Spinal cord (tissue), 10 donors: ENCODE results near the gene AKAP6. TPM values are rescaled to one million over a fixed set of nuclear protein-coding genes. Genes with fewer than 3 reads are reported as not detected.
"Not testable (repeated sequence)": the region's sequence is repeated elsewhere in the genome, so short reads cannot be mapped to it uniquely, and the experiment has no call there.

Experiments used
- DNase-seq, 6 donors: peaks; one replicate each; pipeline versions ENCODE4 v3.0.0 to v3.0.0-alpha.2; 2013 to 2015; ENCODE audit warnings: low spot score in 6 of 6, low read depth in 4 of 6
- H3K27ac ChIP-seq: one replicate; pipeline ENCODE4 v1.5.1; 2013; ENCODE audit warnings: low read depth, low read length, control low read depth
- H3K27me3 ChIP-seq: one replicate; pipeline ENCODE4 v1.6.1; 2013; ENCODE audit warnings: low read length; ENCODE audit not compliant: control insufficient read depth, insufficient read depth
- H3K36me3 ChIP-seq: one replicate; pipeline ENCODE4 v1.6.1; 2013; ENCODE audit warnings: low read length; ENCODE audit not compliant: control insufficient read depth, insufficient read depth
- H3K4me1 ChIP-seq: one replicate; pipeline ENCODE4 v1.6.1; 2013; ENCODE audit warnings: low read length; ENCODE audit not compliant: control insufficient read depth, insufficient read depth
- H3K4me3 ChIP-seq: one replicate; pipeline ENCODE4 v1.5.1; 2013; ENCODE audit warnings: low read depth, low read length, control low read depth
- H3K9me3 ChIP-seq: one replicate; pipeline ENCODE4 v1.6.1; 2013; ENCODE audit warnings: low read length; ENCODE audit not compliant: control insufficient read depth, insufficient read depth
- WGBS: methylation state at CpG from one replicate; pipeline ENCODE4 v1.1.5; 2013; ENCODE audit warnings: missing lambda C conversion rate; ENCODE audit not compliant: insufficient coverage; 5-methylcytosine and 5-hydroxymethylcytosine counted together
- polyA plus RNA-seq, 2 donors: library from polyadenylated mRNA; unstranded; fragments of 120-200 nt; gene quantifications; one replicate each; pipeline ENCODE4 v1.2.1, GENCODE V29; 2013; ENCODE audit not compliant: insufficient read length in 2 of 2
- total RNA-seq, 2 donors: library from RNA; depleted of rRNA in 1 of 2; stranded (reverse); fragments of 120-200 nt in 1 of 2; fragments of >200 nt in 1 of 2; gene quantifications; one replicate each; pipeline versions ENCODE4 v1.2.3 to v1.2.4, GENCODE V29; 2013 to 2014
- donor health status: healthy.

The AKAP6 gene
- total and polyA plus RNA-seq, 4 donors: 42.6 to 126 (median 78.7) TPM

- 86% methylated on average over 1 of the region's 3 CpGs for WGBS
- Histone ChIP-seq H3K27ac (no peak overlapping the region), H3K4me3 (no peak overlapping the region)
Observed at GRCh38 chr14:32443890-32444661, 115.0 kb downstream of the AKAP6 start.

DNA sequence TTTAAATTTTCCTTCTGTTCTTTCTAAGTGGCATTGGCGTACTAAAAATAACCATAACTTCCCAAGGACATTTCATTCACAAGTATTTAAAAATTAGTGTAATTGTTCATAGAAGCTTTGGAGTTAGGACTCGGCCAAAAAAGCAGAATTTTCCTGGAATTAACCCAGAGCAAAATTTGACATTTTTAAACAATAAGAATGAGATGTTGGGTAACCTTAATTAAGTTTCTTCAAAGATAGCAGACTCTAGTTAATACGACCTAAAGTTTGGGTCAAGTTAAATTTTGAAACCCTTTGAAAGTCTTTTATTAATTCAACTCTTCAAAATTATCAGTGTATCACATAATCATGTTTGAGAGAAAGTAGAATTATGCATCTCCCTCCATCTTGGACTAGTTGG lies 118.3 kb downstream of the AKAP6 start:
- WGBS: no CpG with 5 or more reads among the region's 3 CpGs
- Histone ChIP-seq H3K27me3 (no peaks in the 10 kb centered on the region), H3K36me3 (no peaks in the 10 kb centered on the region), H3K4me1 (no peaks in the 10 kb centered on the region), H3K4me3 (no peak overlapping the region), H3K27ac (no peak overlapping the region), H3K9me3 (no peaks in the 10 kb centered on the region)
- no peak for DNase-seq

More at GRCh38 chr14:32443890-32444661, 115.0 kb downstream of the AKAP6 start:
- no peaks in the 10 kb centered on the region for H3K4me1 ChIP-seq
- peaks cover 3% of the 10 kb centered on the region for H3K36me3 ChIP-seq
- peak in 1 of 6 donors; percentile 54 for DNase-seq
- no peaks in the 10 kb centered on the region for H3K27me3 ChIP-seq
- H3K9me3 ChIP-seq: no peaks in the 10 kb centered on the region

GRCh38 chr14:32449648-32450047 lies 120.5 kb downstream of the AKAP6 start:
- Histone ChIP-seq H3K4me3 (no peak overlapping the region), H3K27ac (no peak overlapping the region), H3K36me3 (no peaks in the 10 kb centered on the region), H3K27me3 (no peaks in the 10 kb centered on the region), H3K4me1 (no peaks in the 10 kb centered on the region), H3K9me3 (no peaks in the 10 kb centered on the region)
- DNase-seq: peak in 2 of 6 donors; percentile 40 to 91
- WGBS: 0% methylated on average over 1 of the region's 1 CpG

DNA sequence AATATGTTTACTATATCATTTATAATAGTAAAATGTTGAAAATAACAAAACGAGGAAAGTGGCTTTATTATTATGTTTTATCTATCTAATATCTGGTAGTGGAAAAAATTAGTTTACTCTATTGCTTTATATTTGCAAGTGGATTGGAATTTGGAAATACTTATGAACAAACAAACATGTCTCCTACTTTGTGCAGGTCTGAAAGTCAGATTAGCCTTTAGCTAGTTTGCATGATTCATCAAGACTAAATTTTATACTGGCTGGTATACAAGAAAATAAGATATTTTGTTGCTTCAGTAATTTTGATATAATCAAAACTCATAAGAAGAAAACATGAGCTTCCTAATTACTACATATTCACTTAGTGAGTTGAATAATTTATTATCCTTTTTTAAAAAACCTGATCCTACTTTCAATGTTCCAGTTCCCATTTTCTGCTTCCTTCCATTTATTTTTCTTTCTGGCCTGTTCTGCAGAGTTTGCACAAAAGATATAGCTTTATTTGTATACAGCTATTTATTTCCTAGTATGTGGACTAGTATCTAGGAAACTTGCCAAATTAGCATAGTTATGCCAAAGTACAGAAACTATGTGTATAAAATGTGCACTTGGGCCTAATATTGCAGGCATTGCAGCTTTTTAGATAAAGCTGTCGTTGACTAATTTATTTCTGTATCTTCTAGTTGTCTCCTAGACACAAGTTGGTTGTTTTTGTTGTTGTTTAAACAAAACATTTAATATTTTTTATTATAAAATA lies 122.0 kb downstream of the AKAP6 start:
- DNase-seq: peak in 1 of 6 donors; percentile 63
- no CpG with 5 or more reads among the region's 2 CpGs for WGBS
- H3K9me3 ChIP-seq: no peaks in the 10 kb centered on the region
- no peak overlapping the region for H3K27ac ChIP-seq
- no peak overlapping the region for H3K4me3 ChIP-seq
- no peaks in the 10 kb centered on the region for H3K27me3 ChIP-seq
- no peaks in the 10 kb centered on the region for H3K36me3 ChIP-seq
- H3K4me1 ChIP-seq: no peaks in the 10 kb centered on the region

DNA sequence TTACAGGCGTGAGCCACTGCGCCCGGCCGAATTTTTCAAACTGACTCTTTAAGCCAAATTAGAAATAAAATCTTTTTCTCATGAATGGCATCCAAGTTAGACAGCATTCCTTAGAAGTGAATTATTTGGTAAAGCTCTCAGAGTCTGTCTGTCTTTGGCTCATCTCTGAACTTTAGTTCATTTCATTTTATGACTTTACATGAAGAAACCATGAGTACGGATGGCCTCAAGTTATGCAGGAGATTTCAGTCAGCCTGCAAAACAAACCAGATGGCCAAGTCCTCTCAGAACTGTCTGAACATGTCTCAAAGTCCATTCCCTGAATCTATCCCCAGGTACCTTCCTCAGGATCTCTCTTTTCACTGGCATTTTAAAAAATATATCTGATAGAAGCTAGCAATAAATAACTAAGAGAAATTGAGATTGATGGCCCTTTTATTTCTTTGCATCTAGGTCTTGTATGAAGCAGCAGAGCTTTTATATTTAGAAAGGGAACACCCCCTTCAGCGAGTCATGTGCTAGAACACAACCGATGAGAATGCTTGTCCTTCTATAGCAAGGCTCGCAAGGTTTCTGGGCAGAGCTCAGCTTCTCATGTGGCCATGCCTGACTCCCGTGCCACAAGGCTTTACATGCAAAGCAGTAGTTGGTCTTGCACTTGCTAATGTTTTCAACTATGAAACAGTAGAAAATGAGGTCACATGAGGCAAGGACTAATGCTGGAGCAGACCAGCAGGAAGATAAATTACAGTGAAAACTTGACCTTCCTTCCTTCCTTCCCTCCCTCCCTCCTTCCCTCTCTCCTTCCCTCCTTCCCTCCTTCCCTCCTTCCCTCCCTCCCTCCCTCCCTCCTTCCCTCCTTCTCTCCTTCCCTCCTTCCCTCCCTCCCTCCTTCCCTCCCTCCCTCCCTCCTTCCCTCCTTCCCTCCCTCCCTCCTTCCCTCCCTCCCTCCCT lies 125.0 kb downstream of the AKAP6 start:
- WGBS: 77% methylated on average over 5 of the region's 9 CpGs
- Histone ChIP-seq H3K4me1 (no peaks in the 10 kb centered on the region), H3K4me3 (no peak overlapping the region), H3K27ac (no peak overlapping the region), H3K9me3 (no peaks in the 10 kb centered on the region), H3K27me3 (no peaks in the 10 kb centered on the region), H3K36me3 (no peaks in the 10 kb centered on the region)
- DNase-seq: no peak

DNA sequence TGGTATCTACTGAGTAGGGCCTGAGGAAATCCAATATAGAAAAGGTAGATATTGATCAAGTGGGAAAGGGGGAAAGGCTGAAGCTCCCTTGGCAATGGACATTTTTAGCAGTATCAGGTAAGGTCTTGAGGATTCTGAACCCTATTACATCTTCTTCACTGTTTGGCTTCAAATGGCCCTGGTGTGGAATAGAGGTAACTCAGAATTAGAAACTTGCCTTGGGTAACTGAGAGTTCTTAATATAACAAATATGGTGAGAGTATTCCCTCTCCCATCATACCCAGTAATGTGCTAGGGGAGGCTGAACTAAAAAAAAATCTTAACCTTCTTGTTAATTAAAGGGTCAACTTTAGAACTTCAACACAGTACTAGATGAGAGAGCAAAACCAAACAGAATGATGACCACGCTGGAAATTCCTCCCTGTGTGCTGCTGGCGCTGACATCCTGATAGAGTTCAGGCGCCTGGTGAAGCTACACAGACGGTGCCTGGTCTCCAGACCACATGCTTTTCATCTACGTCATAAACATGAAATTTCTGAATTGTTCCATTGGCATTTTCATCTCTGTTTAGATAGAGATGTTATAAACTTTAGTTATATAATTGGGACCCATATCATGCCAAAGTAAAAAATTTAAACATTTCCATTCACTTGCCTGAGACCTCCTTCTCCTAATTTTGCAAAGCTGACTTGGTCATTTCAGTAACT lies 128.3 kb downstream of the AKAP6 start:
- Histone ChIP-seq H3K9me3 (no peaks in the 10 kb centered on the region), H3K4me1 (no peaks in the 10 kb centered on the region), H3K27ac (no peak overlapping the region), H3K27me3 (no peaks in the 10 kb centered on the region), H3K4me3 (no peak overlapping the region), H3K36me3 (no peaks in the 10 kb centered on the region)
- no peak for DNase-seq
- WGBS: 64% methylated on average over 4 of the region's 5 CpGs

GRCh38 chr14:32458720-32459119 lies 129.6 kb downstream of the AKAP6 start:
- no peaks in the 10 kb centered on the region for H3K27me3 ChIP-seq
- H3K4me3 ChIP-seq: no peak overlapping the region
- no peaks in the 10 kb centered on the region for H3K36me3 ChIP-seq
- H3K27ac ChIP-seq: no peak overlapping the region
- no CpG with 5 or more reads among the region's 3 CpGs for WGBS
- no peak for DNase-seq
- no peaks in the 10 kb centered on the region for H3K4me1 ChIP-seq
- H3K9me3 ChIP-seq: no peaks in the 10 kb centered on the region

DNA sequence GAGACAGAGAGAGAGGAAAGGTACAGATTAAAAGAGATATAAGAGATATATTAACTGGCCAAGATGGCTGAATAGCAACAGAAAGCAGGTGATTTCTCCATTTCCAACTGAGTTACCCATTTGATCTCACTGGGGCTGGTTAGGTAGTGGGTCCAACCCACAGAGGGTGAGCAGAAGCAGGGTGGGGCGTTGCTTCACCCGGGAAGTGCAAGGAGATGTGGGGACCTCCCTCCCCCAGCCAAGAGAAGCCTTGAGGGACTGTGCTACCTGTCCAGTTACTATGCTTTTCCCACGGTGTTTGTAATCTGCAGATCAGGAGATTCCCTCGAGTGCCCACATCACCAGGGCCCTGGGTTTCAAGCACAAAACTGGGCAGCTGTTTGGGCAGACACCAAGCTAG lies 131.2 kb downstream of the AKAP6 start:
- no peaks in the 10 kb centered on the region for H3K36me3 ChIP-seq
- H3K9me3 ChIP-seq: no peaks in the 10 kb centered on the region
- no peak overlapping the region for H3K27ac ChIP-seq
- WGBS: 89% methylated on average over 4 of the region's 4 CpGs
- H3K27me3 ChIP-seq: no peaks in the 10 kb centered on the region
- no peak for DNase-seq
- no peaks in the 10 kb centered on the region for H3K4me1 ChIP-seq
- H3K4me3 ChIP-seq: no peak overlapping the region

- not testable (repeated sequence) for H3K9me3 ChIP-seq, DNase-seq, H3K36me3 ChIP-seq, H3K4me1 ChIP-seq, H3K27ac ChIP-seq, H3K4me3 ChIP-seq, H3K27me3 ChIP-seq
- WGBS: 100% methylated on average over 2 of the region's 4 CpGs
Observed at GRCh38 chr14:32462553-32462952, 133.5 kb downstream of the AKAP6 start.
